GM21717 (cell line): ENCODE results near the gene CREB1.
"Not testable (repeated sequence)": the region's sequence is repeated elsewhere in the genome, so short reads cannot be mapped to it uniquely, and the experiment has no call there.

Experiments used
- ATAC-seq: cut with Tn5 transposase; IDR thresholded peaks from one replicate; pipeline ENCODE4 v1.9.1; 2021; ENCODE audit warnings: mild to moderate bottlenecking, moderate library complexity; ENCODE audit not compliant: unreplicated experiment

Gene CREB1

GRCh38 chr2:207529330-207530159 lies at the start of gene CREB1:
CREB1 (plus strand) TSS chr2:207529962; CDS start chr2:207555636, 25,674 bp downstream.
- peak; percentile 89 for ATAC-seq

- no peak for ATAC-seq
Observed at GRCh38 chr2:207480521-207481040, 49.2 kb upstream of the CREB1 start.

GRCh38 chr2:207481924-207482323 lies 47.8 kb upstream of the CREB1 start:
- ATAC-seq = no peak

- ATAC-seq = no peak
Observed at GRCh38 chr2:207482630-207483029, 47.1 kb upstream of the CREB1 start.

- ATAC-seq = no peak
Observed at GRCh38 chr2:207483066-207483465, 46.7 kb upstream of the CREB1 start.

GRCh38 chr2:207483477-207483876 lies 46.3 kb upstream of the CREB1 start:
- no peak for ATAC-seq

- ATAC-seq = peak; percentile 73
Observed at GRCh38 chr2:207484444-207485391, 45.0 kb upstream of the CREB1 start.

GRCh38 chr2:207487650-207488311 lies 42.0 kb upstream of the CREB1 start:
- no peak for ATAC-seq

- ATAC-seq = no peak
Observed at GRCh38 chr2:207489251-207489650, 40.5 kb upstream of the CREB1 start.

- ATAC-seq = no peak
Observed at GRCh38 chr2:207490441-207490840, 39.3 kb upstream of the CREB1 start.

- ATAC-seq = no peak
Observed at GRCh38 chr2:207491086-207491485, 38.7 kb upstream of the CREB1 start.

- ATAC-seq = no peak
Observed at GRCh38 chr2:207491956-207492355, 37.8 kb upstream of the CREB1 start.

GRCh38 chr2:207492461-207492860 lies 37.3 kb upstream of the CREB1 start:
- ATAC-seq = no peak

GRCh38 chr2:207494137-207494536 lies 35.6 kb upstream of the CREB1 start:
- ATAC-seq = no peak

GRCh38 chr2:207496936-207497335 lies 32.8 kb upstream of the CREB1 start:
- ATAC-seq = not testable (repeated sequence)

GRCh38 chr2:207497596-207497995 lies 32.2 kb upstream of the CREB1 start:
- ATAC-seq = no peak

- no peak for ATAC-seq
Observed at GRCh38 chr2:207498427-207498826, 31.3 kb upstream of the CREB1 start.

GRCh38 chr2:207499114-207499513 lies 30.6 kb upstream of the CREB1 start:
- no peak for ATAC-seq

GRCh38 chr2:207501802-207502576 lies 27.8 kb upstream of the CREB1 start:
- no peak for ATAC-seq

- ATAC-seq = peak; percentile 37
Observed at GRCh38 chr2:207502577-207503198, 27.1 kb upstream of the CREB1 start.
